GM19324 (cell line): Measurements from ENCODE around the gene MAGEL2.

Experiments used
- ATAC-seq: cut with Tn5 transposase; IDR thresholded peaks from one replicate; pipeline ENCODE4 v1.9.1; 2021; ENCODE audit warnings: mild to moderate bottlenecking, moderate library complexity; ENCODE audit not compliant: unreplicated experiment, low FRiP score

The MAGEL2 gene

DNA sequence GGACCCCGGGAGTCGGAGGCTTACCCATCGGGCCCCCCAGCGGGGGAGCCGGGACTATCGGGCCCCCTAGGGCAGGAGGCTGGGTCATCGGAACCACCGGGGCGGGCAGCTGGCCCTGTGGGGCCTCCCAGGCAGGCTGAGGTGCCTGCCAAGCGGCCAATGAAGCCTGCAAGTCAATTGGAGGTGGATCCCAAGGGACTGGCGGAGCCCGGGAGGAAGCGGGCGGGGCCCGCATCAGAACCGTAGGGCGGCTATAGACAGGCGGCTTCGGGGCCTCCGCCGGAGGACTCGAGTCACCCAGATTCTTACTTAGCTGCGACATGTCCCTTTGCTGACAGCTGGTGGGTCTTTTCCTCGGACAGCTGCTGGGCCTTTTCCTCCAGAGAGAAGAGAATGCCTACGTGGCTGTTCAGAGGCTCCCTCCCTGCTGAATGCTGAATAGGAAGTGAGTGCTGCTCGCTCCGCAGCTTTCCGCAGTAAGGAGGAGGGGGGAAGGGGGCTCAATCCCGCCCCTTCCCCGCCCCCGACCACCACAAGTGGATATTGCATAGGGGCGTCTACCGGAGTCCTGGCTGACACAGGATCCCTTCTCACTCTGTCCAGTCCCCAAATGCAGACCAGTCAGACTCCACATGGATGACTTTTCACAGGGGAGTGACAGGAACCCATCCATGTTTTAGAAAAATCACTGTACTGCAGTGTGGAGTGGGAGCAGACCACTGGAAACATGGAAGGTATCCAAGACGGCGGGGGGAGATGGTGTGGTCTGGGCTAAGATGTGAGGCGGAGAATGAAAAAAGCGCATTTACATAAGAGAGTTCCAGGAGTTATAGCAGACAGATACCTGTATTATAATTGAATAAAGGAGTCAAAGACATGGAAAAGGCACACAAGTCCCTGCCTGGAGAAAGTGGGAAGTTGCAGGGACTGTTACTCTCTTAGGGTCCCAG, at the start of gene MAGEL2:
TSS of gene MAGEL2 (minus strand) at position 447 of the 950 bp plus-strand sequence. CDS start at position 322, 125 bp downstream.
- ATAC-seq: no peak

DNA sequence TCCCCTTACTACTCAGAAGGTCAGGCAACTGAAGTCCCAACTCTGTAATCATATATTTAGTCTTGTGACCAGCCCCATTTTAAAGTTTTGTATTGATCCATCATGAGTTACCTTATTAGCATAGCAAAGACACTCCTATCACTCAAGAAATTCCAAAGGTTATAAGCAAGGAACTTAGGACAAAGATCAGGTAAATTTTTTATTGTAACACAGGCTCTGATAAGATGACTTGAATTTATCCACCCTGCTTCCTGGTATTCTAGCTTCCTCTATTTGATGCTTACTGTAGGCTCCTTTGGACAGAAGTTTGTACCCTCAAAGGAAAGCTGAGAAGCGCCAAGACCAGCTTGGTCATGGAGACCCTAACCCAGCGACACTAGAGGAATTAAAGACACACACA, 47.6 kb upstream of the MAGEL2 start:
- no peak for ATAC-seq

DNA sequence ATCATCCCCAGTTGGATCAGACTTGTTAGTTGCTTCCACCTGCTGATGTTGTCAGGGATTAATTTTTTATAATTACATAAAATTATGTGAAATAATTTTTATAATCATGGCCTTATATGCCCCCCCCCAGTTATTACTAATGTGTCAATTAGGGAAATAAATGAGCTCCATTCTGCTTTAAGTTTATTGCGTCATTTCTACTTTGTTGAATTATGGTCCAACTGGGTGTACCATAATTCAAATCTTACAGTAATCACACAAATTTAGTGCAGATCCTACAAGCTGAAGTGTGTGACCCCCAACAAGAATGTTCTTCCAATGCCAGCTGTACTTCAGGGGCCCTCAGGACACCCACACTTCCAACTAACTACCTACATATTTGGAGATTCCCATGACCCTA, 46.9 kb upstream of the MAGEL2 start:
- ATAC-seq: no peak

DNA sequence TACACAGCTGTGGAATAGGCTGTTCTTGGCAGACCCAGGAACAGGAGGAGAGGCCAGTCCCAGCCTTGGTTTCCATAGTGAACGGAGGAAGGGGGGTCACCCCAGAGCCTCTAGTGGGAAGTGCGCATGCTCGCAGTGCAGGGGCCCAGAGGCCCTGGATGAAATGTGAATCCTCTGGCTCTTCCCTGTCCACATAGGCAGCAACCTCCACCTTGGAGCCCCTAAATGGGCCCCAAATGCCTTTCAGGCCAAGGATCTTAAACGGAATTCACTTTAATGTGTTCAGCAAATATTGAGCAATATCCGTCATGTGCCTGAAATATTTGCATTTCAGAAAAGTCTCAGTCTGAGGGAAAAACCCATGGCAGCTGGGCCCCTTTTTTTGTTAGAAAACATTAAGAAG, 42.8 kb upstream of the MAGEL2 start:
- no peak for ATAC-seq

DNA sequence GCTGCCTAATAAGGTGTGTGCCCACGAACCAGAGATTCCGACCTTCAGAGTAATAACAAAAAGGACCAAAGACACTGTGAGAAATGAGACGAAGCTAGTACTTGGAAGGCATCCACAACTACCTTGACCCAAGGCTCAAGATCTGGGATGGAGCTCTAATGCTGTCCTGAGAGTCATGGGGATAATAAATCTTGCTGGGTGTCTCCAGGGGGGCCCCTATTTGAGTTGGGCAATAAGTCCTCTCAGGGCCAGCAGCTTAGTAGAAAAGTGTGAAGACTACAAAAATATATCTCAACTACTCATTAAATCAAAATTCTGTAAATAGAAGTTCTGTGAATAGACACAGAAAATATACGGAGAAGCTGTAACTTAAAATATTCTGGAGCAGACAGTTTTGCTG, 42.3 kb upstream of the MAGEL2 start:
- ATAC-seq: no peak

DNA sequence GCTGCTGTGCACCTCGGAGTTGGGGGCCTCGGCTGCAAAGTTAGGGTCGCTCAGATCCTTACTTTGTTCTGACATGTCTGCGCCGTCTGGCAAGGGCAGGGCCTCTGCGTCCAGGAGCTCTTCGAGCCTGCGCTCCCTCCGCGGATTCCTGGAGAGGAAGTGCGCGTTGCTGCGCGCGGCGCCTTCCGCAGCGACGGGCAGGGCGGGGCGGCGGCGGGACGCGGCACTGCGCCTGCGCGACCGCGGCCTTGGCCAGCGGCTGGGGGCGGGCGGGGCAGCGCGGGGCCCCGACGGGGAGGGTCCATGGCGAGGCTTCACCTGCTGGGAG, 39.4 kb upstream of the MAGEL2 start, which contains the start of gene NDN:
TSS of gene NDN (minus strand) at position 163 of the 328 bp plus-strand sequence. CDS start at position 75, 88 bp downstream.
- no peak for ATAC-seq

DNA sequence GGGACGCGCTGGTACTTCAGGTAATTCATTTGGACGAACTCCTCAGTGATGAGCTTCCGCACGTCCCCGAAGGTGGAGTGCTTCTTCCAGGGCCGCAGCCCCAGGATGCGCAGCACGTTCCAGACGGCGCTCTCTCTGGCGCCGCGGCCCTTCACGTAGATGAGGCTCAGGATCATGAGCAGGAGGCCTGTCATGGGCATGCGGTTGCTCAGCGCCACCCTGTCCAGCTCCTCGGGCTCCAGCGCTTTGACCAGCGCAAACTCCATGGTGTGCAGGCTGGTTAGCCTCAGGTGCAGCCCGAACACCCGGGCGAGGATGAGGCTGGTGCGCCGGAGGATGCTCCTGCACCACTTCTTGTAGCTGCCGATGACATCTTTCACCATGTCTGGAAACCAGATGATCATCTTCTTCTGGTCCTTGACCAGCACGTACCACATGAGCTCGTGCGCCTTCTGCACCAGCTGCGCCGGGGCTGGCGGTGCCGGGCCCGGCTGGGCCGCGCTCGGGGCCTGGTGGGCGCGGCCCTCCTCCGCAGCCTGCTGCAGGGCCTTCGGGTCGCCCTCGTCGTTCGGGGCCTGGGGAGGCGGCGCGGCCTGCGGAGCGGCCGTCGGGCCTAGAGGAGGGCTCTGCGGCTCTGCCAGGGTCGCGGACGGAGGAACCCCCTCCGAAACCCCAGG, 38.9 kb upstream of the MAGEL2 start:
- ATAC-seq: no peak

DNA sequence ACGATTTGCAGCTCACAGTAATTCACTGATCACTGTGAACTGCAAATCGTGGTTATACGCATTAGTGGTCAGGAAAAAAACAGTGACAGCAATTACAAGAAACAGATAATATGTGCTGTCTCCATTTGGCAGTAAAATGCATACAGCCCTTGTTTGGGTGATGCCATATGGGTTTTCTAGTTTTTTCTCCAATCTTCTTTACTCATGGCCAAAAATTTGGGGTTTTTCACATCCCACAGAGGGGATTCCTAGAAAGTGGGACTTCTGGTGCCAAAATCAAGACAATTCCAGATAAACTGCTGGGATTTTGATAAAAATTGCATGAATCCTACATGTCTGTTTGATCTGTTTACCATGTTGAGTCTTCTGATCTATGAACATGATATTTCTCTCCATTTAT, 23.8 kb upstream of the MAGEL2 start:
- ATAC-seq: no peak

DNA sequence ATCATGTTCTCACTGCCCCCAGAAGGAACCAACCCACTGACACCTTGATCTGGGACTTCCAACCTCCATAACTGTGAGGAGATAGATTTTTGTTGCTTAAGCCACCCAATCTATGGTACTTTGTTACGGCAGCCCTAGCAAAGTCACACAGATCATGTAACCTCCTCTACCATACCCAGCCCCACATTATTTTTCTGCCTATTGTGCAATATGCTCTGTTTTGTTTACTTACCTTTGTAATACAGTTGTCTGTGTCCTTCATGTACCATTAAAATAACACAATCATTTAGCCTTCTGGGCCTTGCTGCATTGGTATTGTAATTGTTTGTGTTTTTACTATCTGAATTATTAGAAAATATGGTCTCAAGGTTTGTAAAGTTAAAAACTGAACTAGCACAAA, 23.3 kb upstream of the MAGEL2 start:
- no peak for ATAC-seq

DNA sequence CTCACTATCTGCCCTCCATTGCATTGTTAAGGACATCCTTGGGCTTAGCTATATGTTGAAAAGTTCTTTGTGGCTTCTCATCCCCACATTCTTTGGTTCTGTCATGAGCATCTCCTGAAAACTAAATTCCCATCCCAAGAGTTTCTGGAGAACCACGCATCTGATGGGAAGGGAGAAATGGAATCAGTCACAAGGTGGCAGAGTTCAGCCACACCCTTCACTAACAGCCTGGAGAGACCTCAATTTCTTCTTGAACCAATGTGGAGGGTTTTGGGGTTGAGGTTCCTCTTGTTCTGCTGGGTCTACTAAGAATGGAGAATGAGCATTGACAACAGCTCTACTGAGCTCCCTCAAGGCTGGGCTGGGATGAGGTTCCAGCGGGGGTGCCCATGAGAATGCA, 15.6 kb upstream of the MAGEL2 start:
- ATAC-seq: no peak

DNA sequence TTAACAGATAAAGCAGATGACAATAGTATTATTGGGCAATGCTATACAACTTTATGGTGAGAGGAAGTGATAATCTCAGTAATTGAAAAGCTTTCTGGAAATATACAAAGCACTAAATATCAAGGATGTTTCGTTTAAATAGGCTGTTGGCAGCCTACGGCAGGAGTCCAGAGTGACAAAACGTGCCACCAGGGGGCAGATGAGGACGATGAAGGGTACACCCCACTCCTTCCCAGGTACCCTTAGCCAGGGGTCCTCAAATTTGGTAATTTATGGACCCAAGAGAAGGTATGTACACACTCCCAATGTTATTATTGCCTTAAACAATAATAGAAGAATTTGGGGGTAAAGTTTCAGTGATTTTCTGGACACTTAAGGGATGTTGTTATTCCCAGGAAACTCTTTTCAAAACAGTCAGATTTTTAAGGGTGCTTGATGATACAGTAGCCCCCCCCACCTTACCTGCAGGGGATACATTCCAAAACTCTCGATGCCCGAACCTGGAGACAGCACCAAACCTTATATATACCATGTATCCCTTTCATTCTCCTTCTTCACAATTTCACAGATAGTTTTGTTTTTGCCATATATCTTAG, 1.4 kb upstream of the MAGEL2 start:
- no peak for ATAC-seq

DNA sequence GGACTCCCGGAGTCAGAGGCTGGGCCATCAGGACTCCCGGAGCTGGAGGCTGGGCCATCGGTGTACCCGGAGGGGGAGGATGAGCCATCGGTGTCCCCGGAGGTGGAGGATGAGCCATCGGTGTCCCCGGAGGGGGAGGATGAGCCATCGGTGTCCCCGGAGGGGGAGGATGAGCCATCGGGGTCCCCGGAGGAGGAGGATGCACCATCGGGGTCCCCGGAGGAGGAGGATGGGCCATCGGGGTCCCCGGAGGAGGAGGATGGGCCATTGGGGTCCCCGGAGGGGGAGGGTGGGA, 719 bp downstream of the MAGEL2 start:
- no peak for ATAC-seq

DNA sequence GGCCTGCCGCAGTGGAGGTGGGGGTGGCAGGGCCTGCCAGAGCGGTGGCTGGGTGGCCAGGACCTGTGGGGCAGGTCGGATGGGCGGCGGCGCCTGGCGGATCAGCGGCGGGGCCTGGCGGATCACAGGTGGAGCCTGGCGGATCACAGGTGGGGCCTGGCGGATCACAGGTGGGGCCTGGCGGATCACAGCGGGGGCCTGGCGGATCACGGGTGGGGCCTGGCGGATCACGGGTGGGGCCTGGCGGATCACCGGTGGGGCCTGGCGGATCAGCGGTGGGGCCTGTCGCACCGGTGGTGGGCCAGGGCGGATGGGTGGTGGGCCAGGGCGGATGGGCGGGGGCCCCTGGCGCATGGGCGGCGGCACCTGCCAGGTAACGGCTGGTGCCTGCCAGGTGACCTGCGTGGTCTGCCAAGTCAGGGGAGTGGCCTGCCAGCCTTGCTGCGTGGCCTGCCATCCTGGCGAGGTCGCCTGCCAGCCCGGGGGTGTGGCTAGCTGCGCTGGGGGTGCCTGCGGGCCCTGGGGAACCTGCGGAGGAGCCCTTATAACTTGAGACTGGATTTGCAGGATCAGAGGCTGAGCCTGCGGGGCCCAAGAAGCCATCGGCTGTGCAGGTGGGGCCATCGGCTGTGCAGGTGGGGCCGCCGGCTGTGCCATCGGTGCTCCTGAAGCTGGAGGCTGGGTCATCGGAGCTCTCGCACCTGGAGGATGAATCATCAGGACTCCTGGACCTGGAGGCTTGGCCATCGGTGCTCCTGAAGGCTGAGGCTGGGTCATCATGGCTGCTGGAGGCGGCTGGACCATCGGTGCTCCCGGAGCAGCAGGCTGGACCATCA, 1.3 kb downstream of the MAGEL2 start:
- ATAC-seq: no peak

DNA sequence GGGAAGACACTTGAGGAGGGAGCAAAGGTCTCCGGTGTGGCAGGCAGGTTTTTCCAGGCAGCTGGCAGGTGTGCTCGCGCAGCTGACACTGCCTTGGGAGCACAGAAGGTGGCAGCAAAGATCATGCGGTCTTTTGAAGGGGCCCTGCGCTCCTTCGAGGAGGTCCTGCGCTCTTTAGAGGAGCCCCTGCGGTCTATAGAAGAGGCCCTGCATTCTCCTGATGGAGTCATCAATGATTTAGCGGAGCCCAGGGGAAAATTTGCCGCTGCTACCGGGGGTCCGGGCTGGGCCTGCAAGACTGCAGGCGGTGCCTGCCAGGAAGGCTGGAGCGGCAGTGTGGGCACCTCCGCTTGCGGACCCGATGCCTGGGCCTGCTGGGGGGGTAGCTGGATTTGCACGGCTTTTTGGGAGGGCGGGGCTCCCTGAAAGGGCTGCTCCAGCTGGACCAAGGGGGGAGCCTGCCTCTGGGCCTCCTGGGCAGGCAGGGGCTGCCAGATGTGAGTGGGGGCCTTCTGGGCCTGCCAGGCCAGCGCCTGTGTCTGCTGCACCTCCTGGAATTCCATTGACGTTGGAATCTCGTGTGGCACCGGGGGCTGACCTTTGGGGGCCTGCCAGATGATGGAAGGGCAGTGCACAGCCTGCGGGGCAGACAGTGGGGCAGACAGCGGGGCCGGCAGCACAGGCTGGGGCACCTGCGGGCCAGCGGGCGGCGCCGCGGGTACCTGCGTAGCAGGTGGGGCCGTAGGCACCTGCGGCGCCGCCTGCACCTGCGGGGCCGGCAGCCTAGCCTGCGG, 2.1 kb downstream of the MAGEL2 start:
- ATAC-seq: no peak

DNA sequence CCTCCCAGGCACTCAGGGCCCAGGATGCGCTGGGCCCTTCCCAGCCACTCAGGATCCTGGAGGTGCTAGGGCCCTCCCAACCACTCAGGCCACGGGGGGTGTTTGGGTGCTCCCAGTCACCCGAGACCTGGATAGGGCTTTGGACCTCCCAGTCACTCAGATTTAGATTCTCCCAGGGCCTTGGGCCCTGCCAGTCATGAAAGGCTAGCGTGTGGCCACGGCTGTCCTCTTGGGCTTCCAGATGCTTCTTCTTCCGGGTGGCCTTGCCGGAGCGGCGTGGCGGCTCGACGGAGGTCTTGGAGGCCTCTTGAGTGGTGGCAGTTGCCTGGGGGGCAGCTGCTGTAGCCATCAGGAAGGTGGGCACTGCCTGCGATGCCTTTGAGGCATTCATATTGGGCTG, 2.8 kb downstream of the MAGEL2 start:
- ATAC-seq: no peak

DNA sequence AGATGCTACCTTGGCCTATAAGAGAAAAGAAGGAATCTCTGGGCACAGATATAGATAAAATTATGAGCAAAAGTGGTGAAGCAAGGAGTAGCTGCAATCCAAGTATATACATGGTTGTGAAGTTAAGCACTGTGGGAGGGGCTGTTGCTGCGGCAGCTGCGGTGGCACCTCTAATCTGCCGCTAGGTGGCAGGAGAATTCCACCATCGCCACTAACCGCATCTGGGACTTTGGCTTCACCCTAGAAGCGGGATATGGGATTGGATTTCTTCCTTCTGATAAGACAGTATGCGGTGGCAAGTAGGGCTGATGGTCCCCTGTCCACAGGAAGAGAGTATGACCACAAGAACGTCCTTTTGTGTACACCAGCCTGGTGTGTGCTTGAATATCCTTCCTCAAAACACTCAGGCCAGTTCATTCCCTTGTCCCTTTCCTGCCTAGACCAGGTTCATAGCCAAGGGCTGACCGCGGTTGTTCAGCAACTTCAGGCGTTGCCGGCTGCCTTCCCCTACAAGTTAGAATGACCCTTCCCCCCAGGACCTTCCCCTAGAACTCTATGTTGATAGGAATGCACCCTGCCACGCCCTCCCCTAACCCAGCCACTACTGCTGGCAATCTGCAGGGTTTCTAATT, 5.1 kb downstream of the MAGEL2 start:
- no peak for ATAC-seq

DNA sequence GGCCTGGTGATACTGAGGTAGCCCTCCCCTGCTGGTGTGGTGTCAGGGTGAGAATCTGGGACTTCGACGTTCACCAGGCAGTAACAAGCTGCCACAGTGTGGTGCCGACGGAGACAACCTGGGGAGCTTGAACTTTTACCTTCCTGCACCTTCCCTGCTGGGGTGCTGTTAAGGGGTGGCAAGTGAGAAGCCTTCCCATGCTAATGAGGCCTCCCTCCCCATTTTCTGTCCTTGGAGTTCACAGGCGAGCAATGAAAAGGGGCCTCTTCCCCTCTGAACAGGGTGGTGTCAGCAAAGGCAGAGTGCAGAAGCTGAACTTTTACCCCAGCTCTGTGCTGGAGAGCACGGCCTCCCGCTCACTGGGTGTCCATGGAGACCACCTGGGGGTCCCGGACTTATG, 13.5 kb downstream of the MAGEL2 start:
- ATAC-seq: no peak

DNA sequence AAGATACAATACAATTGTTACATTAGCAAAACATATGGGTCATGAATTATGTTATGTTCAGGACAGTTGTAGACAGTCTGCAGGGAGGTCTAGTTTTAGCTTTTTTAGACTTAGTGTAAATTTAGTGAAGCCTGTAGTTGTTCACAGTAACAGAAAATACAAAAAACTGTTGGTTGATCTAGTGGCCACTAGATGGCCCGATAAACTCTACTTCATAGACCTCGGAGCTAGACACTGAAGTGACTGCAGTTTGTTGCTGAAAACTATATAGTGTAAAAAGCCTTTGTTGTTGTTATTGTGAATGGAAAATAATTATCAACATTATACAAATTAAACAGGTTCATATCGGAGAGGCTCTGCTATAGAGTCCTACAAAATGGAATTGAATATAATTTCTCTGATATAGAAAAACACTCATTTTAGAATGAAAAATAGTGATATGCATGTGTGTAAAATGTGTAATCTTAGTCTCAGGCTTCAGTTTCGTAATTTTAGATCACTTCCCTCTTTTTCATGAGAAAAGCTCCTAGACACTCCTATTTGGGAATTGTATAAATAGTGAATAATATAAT, 18.3 kb downstream of the MAGEL2 start:
- no peak for ATAC-seq

DNA sequence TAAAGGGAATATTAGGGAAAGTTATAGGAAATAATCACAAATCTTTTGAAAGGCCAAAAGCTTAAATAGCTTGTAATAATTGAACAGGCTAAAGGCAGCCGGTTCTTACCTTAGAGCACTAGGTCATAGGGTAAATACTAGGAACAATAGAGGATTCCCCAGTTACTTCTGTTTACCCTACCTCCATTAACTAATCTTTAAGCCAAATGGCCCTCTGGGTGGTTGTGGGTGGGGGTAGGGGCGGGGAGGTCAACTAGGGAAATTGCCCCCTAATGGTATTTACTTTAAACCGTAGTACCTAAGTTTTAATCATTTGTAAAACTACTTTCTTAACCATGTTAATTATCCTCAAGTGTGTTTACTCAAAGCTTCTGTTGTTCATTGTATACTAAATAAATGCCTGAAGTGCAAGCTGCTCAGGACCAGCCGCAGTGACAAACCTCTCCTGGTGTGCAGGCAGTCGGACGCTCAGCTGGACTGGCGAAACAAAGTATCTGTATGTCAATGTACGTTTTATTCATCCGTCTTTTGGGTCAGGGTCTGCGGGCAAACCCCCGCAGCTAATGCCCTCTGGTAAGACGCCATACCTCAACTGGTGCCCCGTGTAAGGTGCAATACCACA, 18.9 kb downstream of the MAGEL2 start:
- ATAC-seq: no peak
